Stimulated activated CD4-positive, alpha-beta T cell treated with anti-CD3 and anti-CD28 coated beads, Interleukin-12 subunit alpha, Interleukin-12 subunit beta, amount 100 ng/mL, for 48 hours (primary cell): ENCODE data around the gene OR10X1.

Experiments used
- DNase-seq, 3 donors: peaks; one replicate each; pipeline ENCODE4 v3.0.0-alpha.2; 2020; ENCODE audit warnings: low read depth in 2 of 3, low spot score in 1 of 3

OR10X1 gene

GRCh38 chr1:158579733-158580132 is at the start of gene OR10X1:
OR10X1 (minus strand) TSS chr1:158579899; CDS start chr1:158579899, 0 bp downstream.
- no peak for DNase-seq

GRCh38 chr1:158613764-158614163 is 34.1 kb upstream of the OR10X1 start:
- no peak for DNase-seq

GRCh38 chr1:158611916-158612315 is 32.2 kb upstream of the OR10X1 start:
- DNase-seq, result no peak

- DNase-seq, result no peak
Observed at GRCh38 chr1:158607296-158607695, 27.6 kb upstream of the OR10X1 start.

GRCh38 chr1:158604968-158605367 is 25.3 kb upstream of the OR10X1 start, which contains the start of gene OR10Z1:
OR10Z1 (plus strand) TSS chr1:158605268; CDS start chr1:158606439, 1,171 bp downstream.
- no peak for DNase-seq

GRCh38 chr1:158600735-158601134 is 21.0 kb upstream of the OR10X1 start:
- DNase-seq, result no peak

- no peak for DNase-seq
Observed at GRCh38 chr1:158586942-158587341, 7.2 kb upstream of the OR10X1 start.

GRCh38 chr1:158583962-158584361 is 4.3 kb upstream of the OR10X1 start:
- no peak for DNase-seq

GRCh38 chr1:158577561-158577960 is 2.1 kb downstream of the OR10X1 start:
- no peak for DNase-seq

- no peak for DNase-seq
Observed at GRCh38 chr1:158572226-158572625, 7.5 kb downstream of the OR10X1 start.

- no peak for DNase-seq
Observed at GRCh38 chr1:158570480-158570879, 9.2 kb downstream of the OR10X1 start, which contains the start of gene OR6P1. OR6P1 (minus strand) TSS chr1:158570580; CDS start chr1:158563604, 6,976 bp downstream.

GRCh38 chr1:158564608-158565007 is 15.1 kb downstream of the OR10X1 start:
- no peak for DNase-seq

GRCh38 chr1:158563853-158564252 is 15.8 kb downstream of the OR10X1 start:
- DNase-seq, result no peak

GRCh38 chr1:158559696-158560095 is 20.0 kb downstream of the OR10X1 start:
- no peak for DNase-seq

GRCh38 chr1:158554352-158554751 is 25.3 kb downstream of the OR10X1 start, which contains the start of gene OR6Y1:
OR6Y1 (minus strand) TSS chr1:158554405; CDS start chr1:158548105, 6,300 bp downstream.
- DNase-seq, result no peak

GRCh38 chr1:158552296-158552695 is 27.4 kb downstream of the OR10X1 start:
- no peak for DNase-seq

- DNase-seq, result no peak
Observed at GRCh38 chr1:158547533-158547932, 32.2 kb downstream of the OR10X1 start.

GRCh38 chr1:158537609-158538008 is 42.1 kb downstream of the OR10X1 start:
- DNase-seq, result no peak

GRCh38 chr1:158534496-158534895 is 45.2 kb downstream of the OR10X1 start:
- no peak for DNase-seq
